ENCODE measurements around the gene CCDC71L. TPM values are rescaled to one million over a fixed set of nuclear protein-coding genes. Genes with fewer than 3 reads are reported as not detected.
"Not testable (repeated sequence)": the region's sequence is repeated elsewhere in the genome, so short reads cannot be mapped to it uniquely, and the experiment has no call there.

CCDC71L gene
- 7.1 TPM for total RNA-seq

DNA sequence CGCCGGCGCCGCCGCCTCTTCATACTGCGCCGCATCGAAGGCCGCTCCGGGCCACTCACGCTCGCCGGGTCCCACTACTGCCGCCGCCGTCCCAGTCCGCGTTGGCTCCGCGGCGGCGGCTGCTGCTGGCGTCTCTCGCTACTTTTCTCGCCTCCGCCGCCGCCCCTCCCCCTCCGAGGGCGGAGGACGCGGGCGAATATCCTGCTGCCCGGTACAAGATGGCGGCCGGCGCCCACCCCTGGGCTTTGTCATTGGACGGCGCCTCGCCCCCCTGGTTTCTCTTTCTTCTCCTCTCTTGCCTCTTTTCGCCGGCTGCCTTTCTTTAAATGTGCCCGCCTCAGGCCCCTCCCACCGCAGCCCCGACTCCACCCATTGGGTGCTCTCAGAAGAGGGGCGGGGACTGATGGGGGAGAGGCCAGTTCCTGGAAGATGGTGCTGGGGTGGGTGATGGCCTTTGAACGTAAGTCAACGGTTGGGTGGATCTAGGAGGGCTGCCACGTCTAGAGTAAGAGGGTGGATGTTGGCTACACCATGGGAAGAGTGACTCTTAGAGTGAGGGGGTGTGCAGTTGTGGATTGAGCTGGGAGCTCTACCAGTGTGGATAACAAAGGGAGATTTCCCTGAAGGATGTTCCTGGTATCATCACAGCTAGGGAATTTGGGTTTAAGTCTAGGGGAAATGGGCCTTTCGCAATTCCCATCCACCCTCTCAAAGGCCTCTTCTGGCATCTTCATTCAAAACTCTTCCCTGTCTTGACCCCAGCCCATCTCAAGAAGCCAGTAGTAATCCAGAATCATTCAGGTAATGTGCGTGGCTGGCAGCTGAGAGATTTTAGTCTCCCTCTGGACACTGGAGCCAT, at the start of gene CCDC71L:
CCDC71L (minus strand) TSS at position 297 of the 859 bp plus-strand sequence; CDS start at position 35, 262 bp downstream.
- ATAC-seq: peak; percentile 93

DNA sequence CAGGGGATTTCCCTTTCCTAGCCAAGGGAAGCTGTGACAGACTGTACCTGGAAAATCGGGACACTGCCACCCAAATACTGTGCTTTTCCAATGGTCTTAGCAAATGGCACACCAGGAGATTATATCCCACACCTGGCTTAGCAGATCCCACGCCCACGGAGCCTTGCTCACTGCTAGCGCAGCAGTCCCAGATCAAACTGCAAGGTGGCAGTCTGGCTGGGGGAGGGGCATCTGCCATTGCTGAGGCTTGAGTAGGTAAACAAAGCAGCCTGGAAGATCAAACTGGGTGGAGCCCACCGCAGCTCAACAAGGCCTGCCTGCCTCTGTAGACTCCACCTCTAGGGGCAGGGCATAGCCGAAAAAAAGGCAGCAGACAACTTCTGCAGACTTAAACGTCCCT, 48.6 kb upstream of the CCDC71L start:
- ATAC-seq: not testable (repeated sequence)

DNA sequence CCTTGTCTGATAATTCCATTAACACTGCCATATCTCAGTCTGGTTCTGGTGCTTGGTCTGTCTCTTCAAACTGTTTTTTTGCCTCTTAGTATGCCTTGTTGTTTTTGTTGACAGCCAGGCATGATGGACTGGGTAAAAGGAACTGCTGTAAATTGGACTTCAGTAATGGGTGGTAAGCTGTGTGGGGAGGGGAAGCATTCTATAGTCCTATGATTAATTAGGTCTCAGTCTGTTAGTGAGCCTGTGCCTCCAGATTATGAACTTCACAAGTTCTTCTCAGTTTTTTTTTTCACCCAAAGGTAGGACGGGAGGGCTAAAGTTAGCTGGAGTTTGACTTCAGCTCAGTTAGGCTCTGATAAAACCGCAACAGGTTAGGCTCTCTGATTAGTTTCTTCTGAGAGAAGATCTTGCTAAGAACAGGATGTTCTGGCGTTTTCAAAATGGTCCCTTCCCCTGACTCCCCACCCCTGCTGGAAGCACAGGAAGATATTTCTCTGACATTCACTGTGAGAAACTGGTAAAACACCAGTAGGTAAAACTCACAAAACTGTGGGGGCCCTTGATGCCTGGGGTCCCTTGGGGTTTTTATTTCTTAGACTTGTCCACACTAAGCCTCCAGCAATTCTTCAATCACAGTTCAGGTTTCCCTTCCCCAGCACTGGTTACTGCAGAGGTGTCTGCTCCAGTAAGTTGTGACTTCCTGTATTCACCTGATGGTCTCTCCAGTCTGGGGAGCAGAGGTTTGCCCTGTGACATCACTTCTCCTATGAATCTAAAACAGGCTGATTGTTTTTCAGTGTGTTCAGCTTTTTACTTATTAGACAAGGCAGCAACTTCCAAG, 43.3 kb upstream of the CCDC71L start:
- ATAC-seq: no peak

DNA sequence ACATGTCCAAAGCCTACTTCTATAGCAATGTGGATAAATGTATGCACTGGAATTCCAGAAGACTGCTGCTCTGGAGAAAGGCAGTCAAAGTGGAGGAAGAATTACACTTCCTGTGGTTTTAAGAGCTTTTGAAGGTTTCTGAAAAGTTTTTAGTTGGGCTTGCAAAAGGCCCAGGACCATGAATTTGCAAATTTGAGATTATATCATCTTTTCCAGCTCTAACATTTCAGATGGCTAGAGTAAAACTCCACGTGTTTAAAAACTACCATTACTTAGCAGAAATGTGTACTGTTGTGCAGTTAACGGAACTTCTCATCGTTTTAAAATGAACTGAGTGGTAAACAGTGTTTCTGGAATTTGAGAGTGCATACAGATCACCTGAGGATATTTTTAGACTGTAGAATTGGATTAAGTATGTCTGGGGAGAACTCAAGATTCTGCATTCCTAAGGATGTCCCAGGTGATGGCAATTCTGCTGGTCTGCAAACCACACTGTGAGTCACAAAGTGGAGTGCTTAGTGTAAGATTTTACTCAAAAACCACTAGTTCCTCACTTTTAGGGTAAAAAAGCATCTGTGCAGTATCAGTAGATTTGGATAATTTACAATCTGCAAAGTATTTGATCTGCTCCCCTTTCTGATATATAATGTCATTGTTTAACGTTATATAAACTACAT, 32.9 kb upstream of the CCDC71L start:
- no peak for ATAC-seq

- no peak for ATAC-seq
Measured at GRCh38 chr7:106692450-106693051, 31.6 kb upstream of the CCDC71L start.

- ATAC-seq: not testable (repeated sequence)
Measured at GRCh38 chr7:106688161-106688560, 27.2 kb upstream of the CCDC71L start.

DNA sequence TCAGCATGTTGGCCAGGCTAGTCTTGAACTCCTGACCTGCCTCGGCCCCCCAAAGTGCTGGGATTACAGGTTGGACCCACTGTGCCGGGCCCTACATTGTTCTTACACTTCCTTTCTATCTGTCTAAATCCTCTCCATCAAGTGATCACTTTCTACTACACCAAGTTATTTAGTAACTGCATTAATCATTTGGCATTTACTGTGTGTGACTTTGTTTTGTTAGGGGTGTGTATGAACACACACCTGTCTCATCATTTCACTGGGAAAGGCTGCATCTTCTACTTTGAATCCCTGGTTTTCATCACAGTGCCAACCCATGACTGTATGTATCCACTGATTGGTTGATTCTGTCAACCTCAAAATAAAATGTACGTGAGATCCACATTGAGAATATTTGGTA, 23.0 kb upstream of the CCDC71L start:
- no peak for ATAC-seq

DNA sequence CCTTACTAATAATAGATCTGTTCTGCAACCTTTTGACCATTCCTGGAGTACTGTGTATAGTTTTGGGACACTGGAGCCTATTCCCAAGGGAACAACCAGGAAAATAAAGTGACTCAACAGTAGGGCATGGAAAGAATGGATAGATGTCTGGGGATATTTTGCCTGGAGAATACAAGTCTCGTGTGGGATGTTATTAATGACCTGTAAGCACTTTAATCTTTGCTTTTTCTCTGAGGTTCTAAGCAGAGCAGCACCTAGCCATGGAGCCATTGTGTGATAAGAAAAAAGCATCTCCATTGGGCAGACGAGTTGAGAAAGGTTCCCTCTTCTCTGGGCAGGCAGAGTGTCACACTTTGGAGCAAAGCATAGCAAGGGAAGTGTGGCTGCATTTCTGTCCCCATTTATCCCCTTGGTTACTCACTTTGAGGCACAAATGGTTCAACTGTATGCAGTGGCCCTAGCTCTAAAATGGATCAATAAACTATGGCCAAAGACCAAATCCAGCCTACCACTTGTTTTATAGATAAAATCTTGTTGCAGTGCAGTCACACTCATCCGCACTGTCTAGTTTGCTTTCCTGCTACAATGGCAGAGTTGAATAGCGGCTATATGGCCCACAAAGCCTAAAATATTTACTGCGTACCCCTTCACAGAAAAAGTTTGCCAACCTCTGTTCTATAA, 21.0 kb upstream of the CCDC71L start:
- ATAC-seq: no peak

DNA sequence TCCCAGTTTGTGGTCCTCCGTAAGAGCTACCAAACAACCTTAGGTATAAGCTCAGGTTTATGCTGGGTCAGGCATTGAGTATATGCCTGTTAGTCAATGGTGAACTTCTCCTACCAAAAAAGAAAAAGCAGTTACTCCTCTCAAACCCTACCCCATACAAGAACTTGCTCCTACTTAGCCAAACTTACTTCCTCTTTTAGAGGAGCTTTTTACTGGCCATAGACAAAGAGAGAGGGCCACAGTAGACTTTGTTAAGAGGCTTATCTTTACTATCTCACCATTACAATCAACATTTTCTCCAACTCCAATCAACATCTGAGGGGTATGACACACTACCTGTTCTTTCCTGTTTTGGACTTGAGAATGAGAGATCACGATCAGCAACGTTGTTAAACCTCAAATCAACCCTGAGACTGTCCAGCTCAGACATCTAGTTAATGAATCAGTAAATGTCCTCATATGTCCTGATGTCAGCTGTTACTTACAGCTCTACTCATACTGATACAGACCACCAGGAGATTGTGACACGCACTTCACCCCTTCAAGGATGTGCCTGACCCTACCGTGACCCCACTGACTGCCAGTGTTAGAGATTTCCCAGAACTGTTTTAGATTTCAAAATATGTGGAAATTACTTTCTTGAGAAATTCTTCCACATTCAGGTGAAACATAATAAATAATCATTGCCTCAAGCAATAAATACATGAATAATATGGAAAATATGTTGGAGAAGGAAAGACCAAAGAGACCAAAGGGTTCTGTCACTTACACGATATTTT, 18.4 kb upstream of the CCDC71L start:
- ATAC-seq: no peak

DNA sequence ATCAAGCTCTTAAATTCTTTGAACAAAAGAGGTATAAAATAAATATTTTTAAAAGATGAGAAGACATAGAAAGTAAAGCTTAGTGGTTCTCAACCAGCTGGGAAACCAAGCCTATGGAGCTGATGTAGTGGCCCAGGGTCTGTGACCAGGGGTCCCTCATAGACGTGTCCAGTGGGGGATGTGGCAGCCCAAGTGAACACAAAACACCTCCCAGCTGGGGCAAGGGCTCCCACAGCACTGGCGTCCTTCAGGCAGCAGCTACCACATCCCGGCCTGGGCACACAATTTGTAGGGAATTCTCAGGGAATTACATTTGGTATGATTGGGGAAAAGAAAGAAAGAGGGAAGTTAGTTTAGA, 17.8 kb upstream of the CCDC71L start:
- no peak for ATAC-seq

GRCh38 chr7:106676506-106676905, 15.5 kb upstream of the CCDC71L start:
- not testable (repeated sequence) for ATAC-seq

DNA sequence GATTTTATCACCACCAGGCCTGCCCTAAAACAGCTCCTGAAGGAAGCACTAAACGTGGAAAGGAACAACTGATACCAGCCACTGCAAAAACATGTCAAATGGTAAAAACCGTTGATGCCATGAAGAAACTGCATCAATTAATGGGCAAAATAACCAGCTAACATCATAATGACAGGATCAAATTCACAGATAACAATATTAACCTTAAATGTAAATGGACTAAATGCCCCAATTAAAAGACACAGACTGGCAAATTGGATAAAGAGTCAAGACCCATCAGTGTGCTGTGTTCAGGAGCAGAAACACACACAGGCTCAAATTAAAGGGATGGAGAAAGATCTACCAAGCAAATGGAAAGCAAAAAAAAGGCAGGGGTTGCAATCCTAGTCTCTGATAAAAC, 12.7 kb upstream of the CCDC71L start:
- ATAC-seq: not testable (repeated sequence)

- ATAC-seq: not testable (repeated sequence)
Measured at GRCh38 chr7:106671930-106672329, 11.0 kb upstream of the CCDC71L start.

GRCh38 chr7:106671160-106671559, 10.2 kb upstream of the CCDC71L start:
- ATAC-seq: no peak

DNA sequence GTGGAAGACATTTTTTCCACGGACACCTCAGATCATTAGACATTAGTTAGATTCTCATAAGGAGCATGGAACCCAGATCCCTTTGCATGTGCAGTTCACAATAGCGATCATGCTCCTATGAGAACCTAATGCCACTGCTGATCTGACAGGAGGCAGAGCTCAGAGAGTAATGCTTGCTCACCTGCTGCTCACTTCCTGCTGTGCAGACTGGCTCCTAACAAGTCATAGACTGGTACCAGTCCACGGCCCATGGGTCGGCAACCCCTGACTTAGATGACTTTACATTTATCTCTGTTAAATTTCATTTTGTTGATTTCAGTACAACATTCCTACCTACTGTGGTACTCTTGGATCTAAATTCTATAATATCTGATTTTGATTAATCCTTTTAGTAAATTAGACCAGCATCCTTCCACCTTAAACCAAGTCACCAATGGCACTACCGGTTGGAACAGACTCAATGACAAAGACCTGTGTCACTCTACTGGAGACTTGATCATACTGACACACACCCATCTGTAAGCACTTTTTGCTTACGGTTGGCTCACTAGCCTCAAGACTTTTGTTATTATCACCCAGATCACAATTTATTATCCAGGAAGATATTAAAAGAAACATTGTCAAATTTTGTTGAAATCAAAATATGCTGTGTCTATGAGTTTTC, 8.0 kb upstream of the CCDC71L start:
- peak; percentile 52 for ATAC-seq

DNA sequence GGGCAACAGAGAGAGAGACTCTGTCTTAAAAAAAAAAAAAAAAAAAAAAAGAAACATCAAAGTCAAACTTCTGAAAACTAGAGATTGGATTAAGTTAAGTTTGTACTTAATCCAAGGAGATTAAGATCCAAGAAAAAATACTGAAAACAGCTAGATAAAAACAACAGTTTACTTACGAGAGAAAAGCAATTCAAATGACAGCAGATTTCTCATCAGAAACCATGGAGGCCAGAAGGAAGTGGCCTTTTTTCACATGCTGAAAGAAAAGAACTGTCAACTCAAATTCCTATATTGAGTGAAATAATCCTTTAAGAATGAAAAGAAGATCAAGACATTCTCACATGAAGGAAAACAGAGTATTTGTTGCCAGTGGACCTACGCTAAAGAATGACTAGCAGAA, 5.4 kb upstream of the CCDC71L start:
- no peak for ATAC-seq

GRCh38 chr7:106664343-106664742, 3.4 kb upstream of the CCDC71L start:
- ATAC-seq: no peak

- ATAC-seq: peak; percentile 87
Measured at GRCh38 chr7:106659963-106660861, 746 bp downstream of the CCDC71L start.

DNA sequence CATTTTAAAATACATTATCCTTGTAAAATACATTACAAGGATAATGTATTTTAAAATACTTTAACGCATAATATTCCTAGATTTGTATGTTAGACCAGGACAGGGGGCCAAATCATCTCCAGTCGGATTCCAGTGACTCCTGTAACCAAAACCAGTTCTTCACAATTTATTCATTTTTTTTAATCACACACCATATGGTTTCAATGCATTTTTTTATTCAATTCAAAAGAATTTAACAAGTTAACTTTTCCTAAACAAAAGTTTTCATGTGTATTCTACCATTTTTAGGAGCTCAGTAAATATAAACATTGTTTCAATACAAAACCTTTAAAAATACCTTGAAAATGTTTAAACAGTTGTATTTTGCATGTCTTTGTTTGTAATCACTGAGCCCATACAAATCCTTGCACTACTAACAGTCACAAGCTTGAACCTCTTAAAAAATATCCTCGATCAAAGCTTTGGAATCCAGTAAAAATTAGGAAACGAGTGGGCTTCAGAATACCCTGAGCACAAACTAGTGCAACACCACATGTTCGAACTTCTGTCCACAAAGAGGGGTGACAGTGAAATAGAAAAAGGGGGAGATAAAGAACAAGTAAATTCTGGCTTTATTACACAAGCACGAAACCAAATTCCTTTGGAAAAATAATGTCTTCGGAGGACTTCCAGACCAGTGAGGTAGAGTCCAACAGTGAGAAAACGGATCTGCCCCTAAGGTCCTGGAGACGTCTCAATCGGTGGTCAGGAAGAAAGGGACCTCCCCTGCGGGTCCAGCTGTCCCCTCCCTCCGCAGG, 1.6 kb downstream of the CCDC71L start:
- no peak for ATAC-seq

Data from esophagus mucosa (tissue), 1 donor.